Measurements from ENCODE around the gene STX8. TPM values are rescaled to one million over a fixed set of nuclear protein-coding genes. Genes with fewer than 3 reads are reported as not detected.

The STX8 gene
- total RNA-seq, 1 donor from 2014 or later, result 54.8 TPM

GRCh38 chr17:9284884-9285283, 290.7 kb downstream of the STX8 start:
- H3K4me2 ChIP-seq (ENCODE audit: low read length), result no peak overlapping the region
- H3K27me3 Mint-ChIP-seq (ENCODE audit: low read depth, unreplicated experiment), result no peaks in the 10 kb centered on the region
- no peak overlapping the region for H3K9ac ChIP-seq (ENCODE audit: low read length)
- H3K9me3 Mint-ChIP-seq (ENCODE audit: unreplicated experiment), result peaks cover 4% of the 10 kb centered on the region
- H3K36me3 Mint-ChIP-seq (ENCODE audit: low read depth, unreplicated experiment), result peaks cover 5% of the 10 kb centered on the region
- H3K27ac ChIP-seq (ENCODE audit: low read depth, low read length), result no peak overlapping the region
- TF ChIP-seq CTCF (IDR thresholded peaks at IDR 0.05; ENCODE audit: insufficient read depth, low read depth, low read length), result no peak
- TF ChIP-seq EZH2 (IDR thresholded peaks at IDR 0.05; ENCODE audit: insufficient read depth, low read length), result no peak
- no peaks in the 10 kb centered on the region for H3K4me1 ChIP-seq (ENCODE audit: insufficient read depth, low read length)
- no peak overlapping the region for H3K4me3 Mint-ChIP-seq (ENCODE audit: unreplicated experiment)
- no peak overlapping the region for H3K27ac Mint-ChIP-seq (ENCODE audit: unreplicated experiment)
- H3K9me3 ChIP-seq (ENCODE audit: insufficient read depth, low read depth, low read length), result no peaks in the 10 kb centered on the region
- DNase-seq (ENCODE audit: low read depth) (no peak), FAIRE-seq (no peak)
- H3K79me2 ChIP-seq (ENCODE audit: insufficient read depth, low read length), result no peaks in the 10 kb centered on the region
- H3K4me1 Mint-ChIP-seq (ENCODE audit: low read depth, unreplicated experiment), result peaks cover 8% of the 10 kb centered on the region
- H4K20me1 ChIP-seq (ENCODE audit: insufficient read depth, low read length), result no peaks in the 10 kb centered on the region
- no peak overlapping the region for H2AFZ ChIP-seq (ENCODE audit: low read depth, low read length)
- H3K36me3 ChIP-seq (ENCODE audit: insufficient read depth, low read length), result no peaks in the 10 kb centered on the region
- no peaks in the 10 kb centered on the region for H3K27me3 ChIP-seq (ENCODE audit: insufficient read depth, low read length)
- H3K4me3 ChIP-seq (ENCODE audit: insufficient read depth, low read depth, low read length), result no peak overlapping the region

GRCh38 chr17:9283909-9284308, 291.7 kb downstream of the STX8 start:
- Mint-ChIP-seq H3K4me3 (ENCODE audit: unreplicated experiment) (no peak overlapping the region), H3K36me3 (ENCODE audit: low read depth, unreplicated experiment) (peaks cover 5% of the 10 kb centered on the region), H3K27me3 (ENCODE audit: low read depth, unreplicated experiment) (no peaks in the 10 kb centered on the region), H3K27ac (ENCODE audit: unreplicated experiment) (no peak overlapping the region), H3K4me1 (ENCODE audit: low read depth, unreplicated experiment) (peaks cover 4% of the 10 kb centered on the region), H3K9me3 (ENCODE audit: unreplicated experiment) (peaks cover 4% of the 10 kb centered on the region)
- no peak for DNase-seq (ENCODE audit: low read depth)
- Histone ChIP-seq H3K4me2 (ENCODE audit: low read length) (no peak overlapping the region), H3K79me2 (ENCODE audit: insufficient read depth, low read length) (no peaks in the 10 kb centered on the region), H3K4me3 (ENCODE audit: insufficient read depth, low read depth, low read length) (no peak overlapping the region), H4K20me1 (ENCODE audit: insufficient read depth, low read length) (no peaks in the 10 kb centered on the region), H2AFZ (ENCODE audit: low read depth, low read length) (no peak overlapping the region), H3K9ac (ENCODE audit: low read length) (no peak overlapping the region), H3K27me3 (ENCODE audit: insufficient read depth, low read length) (no peaks in the 10 kb centered on the region), H3K36me3 (ENCODE audit: insufficient read depth, low read length) (no peaks in the 10 kb centered on the region), H3K4me1 (ENCODE audit: insufficient read depth, low read length) (no peaks in the 10 kb centered on the region), H3K27ac (ENCODE audit: low read depth, low read length) (no peak overlapping the region), H3K9me3 (ENCODE audit: insufficient read depth, low read depth, low read length) (no peaks in the 10 kb centered on the region)
- TF ChIP-seq CTCF (IDR thresholded peaks at IDR 0.05; ENCODE audit: insufficient read depth, low read depth, low read length) (no peak), EZH2 (IDR thresholded peaks at IDR 0.05; ENCODE audit: insufficient read depth, low read length) (no peak)
- FAIRE-seq, result no peak

- Histone ChIP-seq H3K4me2 (ENCODE audit: low read length) (no peak overlapping the region), H3K79me2 (ENCODE audit: insufficient read depth, low read length) (no peaks in the 10 kb centered on the region), H3K27me3 (ENCODE audit: insufficient read depth, low read length) (no peaks in the 10 kb centered on the region), H3K27ac (ENCODE audit: low read depth, low read length) (no peak overlapping the region), H4K20me1 (ENCODE audit: insufficient read depth, low read length) (no peaks in the 10 kb centered on the region), H3K9ac (ENCODE audit: low read length) (no peak overlapping the region), H2AFZ (ENCODE audit: low read depth, low read length) (no peak overlapping the region), H3K4me1 (ENCODE audit: insufficient read depth, low read length) (no peaks in the 10 kb centered on the region), H3K36me3 (ENCODE audit: insufficient read depth, low read length) (no peaks in the 10 kb centered on the region), H3K9me3 (ENCODE audit: insufficient read depth, low read depth, low read length) (no peaks in the 10 kb centered on the region), H3K4me3 (ENCODE audit: insufficient read depth, low read depth, low read length) (no peak overlapping the region)
- DNase-seq (ENCODE audit: low read depth) (no peak), FAIRE-seq (no peak)
- peaks cover 4% of the 10 kb centered on the region for H3K4me1 Mint-ChIP-seq (ENCODE audit: low read depth, unreplicated experiment)
- peaks cover 1% of the 10 kb centered on the region for H3K9me3 Mint-ChIP-seq (ENCODE audit: unreplicated experiment)
- H3K36me3 Mint-ChIP-seq (ENCODE audit: low read depth, unreplicated experiment), result peaks cover 2% of the 10 kb centered on the region
- no peak overlapping the region for H3K27ac Mint-ChIP-seq (ENCODE audit: unreplicated experiment)
- no peak overlapping the region for H3K4me3 Mint-ChIP-seq (ENCODE audit: unreplicated experiment)
- TF ChIP-seq EZH2 (IDR thresholded peaks at IDR 0.05; ENCODE audit: insufficient read depth, low read length) (no peak), CTCF (IDR thresholded peaks at IDR 0.05; ENCODE audit: insufficient read depth, low read depth, low read length) (no peak)
- H3K27me3 Mint-ChIP-seq (ENCODE audit: low read depth, unreplicated experiment), result no peaks in the 10 kb centered on the region
These were observed 295.7 kb downstream of the STX8 start for GRCh38 chr17:9279893-9280292.

Data from astrocyte (in vitro differentiated cells and primary cell).